PC-9 (cell line): ENCODE results near the gene CDK17. TPM values are rescaled to one million over a fixed set of nuclear protein-coding genes. Genes with fewer than 3 reads are reported as not detected.

Experiments used
- BruUV-seq: library from RNA; stranded (reverse); fragments of 400-500 nt; replicated peaks from 2 replicates; lab custom pipeline; 2021; lab: Mats Ljungman, UMichigan
- CTCF ChIA-PET: fragments of 300-600 bp; sonication (Branson Sonifier 250); formaldehyde crosslinking; loops from one replicate; lab custom pipeline; 2022; ENCODE audit warnings: antibody characterized with exemption; lab: Charles Lee
- POLR2A ChIA-PET: fragments of 300-600 bp; sonication (Branson Sonifier 250); formaldehyde crosslinking; loops from one replicate; lab custom pipeline; 2022; ENCODE audit warnings: antibody characterized with exemption; ENCODE audit not compliant: unreplicated experiment; lab: Charles Lee
- DNase-seq, 2 experiments: peaks; one replicate each; pipeline versions ENCODE4 v3.0.0 to v3.0.0-alpha.2; 2015 to 2022; ENCODE audit warnings: mixed read lengths in 1 of 2
- H2AFZ ChIP-seq: fragments of 200-600 bp; sonication (generic); 2 replicates; pipeline ENCODE4 v1.8.1; 2017; ENCODE audit warnings: antibody characterized with exemption
- H3F3A ChIP-seq: fragments of 200-600 bp; sonication (generic); 2 replicates; pipeline ENCODE4 v1.8.1; 2017; ENCODE audit warnings: antibody characterized with exemption, mild to moderate bottlenecking, low read depth; ENCODE audit not compliant: insufficient read depth
- H3K27ac ChIP-seq: fragments of 200-600 bp; sonication (generic); 2 replicates; pipeline ENCODE4 v1.6.1; 2016; ENCODE audit warnings: mixed run types
- H3K27me3 ChIP-seq: fragments of 200-600 bp; sonication (generic); 2 replicates; pipeline ENCODE4 v1.6.1; 2016; ENCODE audit warnings: low read depth, mixed run types; ENCODE audit not compliant: insufficient read depth
- H3K36me3 ChIP-seq: fragments of 200-600 bp; sonication (generic); 2 replicates; pipeline ENCODE4 v1.6.1; 2016; ENCODE audit warnings: low read depth, mixed run types
- H3K4me1 ChIP-seq: fragments of 200-600 bp; sonication (generic); replicated peaks from 2 replicates; pipeline ENCODE4 v1.6.1; 2016; ENCODE audit warnings: mixed run types; ENCODE audit not compliant: insufficient read depth
- H3K4me2 ChIP-seq: fragments of 200-600 bp; sonication (generic); 2 replicates; pipeline ENCODE4 v1.6.1; 2017; ENCODE audit warnings: mixed run types
- H3K4me3 ChIP-seq: fragments of 200-600 bp; sonication (generic); 2 replicates; pipeline ENCODE4 v1.6.1; 2016; ENCODE audit warnings: mixed run types
- H3K79me2 ChIP-seq: fragments of 200-600 bp; sonication (generic); 2 replicates; pipeline ENCODE4 v1.6.1; 2017; ENCODE audit warnings: low read depth, mixed run types
- H3K9me2 ChIP-seq: fragments of 200-600 bp; sonication (generic); 2 replicates; pipeline ENCODE4 v1.8.1; 2017; ENCODE audit warnings: mild to moderate bottlenecking; ENCODE audit not compliant: insufficient read depth
- H3K9me3 ChIP-seq: fragments of 200-600 bp; sonication (generic); 2 replicates; pipeline ENCODE4 v1.8.1; 2016; ENCODE audit warnings: low read depth; ENCODE audit not compliant: insufficient read depth
- H4K20me1 ChIP-seq: fragments of 200-600 bp; sonication (generic); 2 replicates; pipeline ENCODE4 v1.8.1; 2017; ENCODE audit not compliant: insufficient read depth
- EZH2 ChIP-seq: fragments of 200-600 bp; sonication (generic); IDR thresholded peaks from 2 replicates; pipeline ENCODE4 v1.8.0; 2017; ENCODE audit warnings: antibody characterized with exemption, low read depth
- intact Hi-C: fragments of 100-400 bp; cut with micrococcal nuclease; formaldehyde crosslinking; loops from one replicate; pipeline ENCODE4 v1.10.0; 2022; ENCODE audit not compliant: unreplicated experiment
- total RNA-seq: library from RNA; stranded (reverse); gene quantifications from 2 replicates; pipeline ENCODE4 v1.2.3, GENCODE V29; 2021
- TF ChIP-seq, protein P1 (sequence below): fragments of 200-600 bp; sonication (generic); conservative IDR thresholded peaks from 2 replicates; pipeline ENCODE4 v1.6.1; 2017; ENCODE audit warnings: mixed run types, antibody characterized with exemption, mild to moderate bottlenecking, moderate library complexity

Gene CDK17
- total RNA-seq, 1 experiment from 2014 or later: 29.0 TPM

DNA sequence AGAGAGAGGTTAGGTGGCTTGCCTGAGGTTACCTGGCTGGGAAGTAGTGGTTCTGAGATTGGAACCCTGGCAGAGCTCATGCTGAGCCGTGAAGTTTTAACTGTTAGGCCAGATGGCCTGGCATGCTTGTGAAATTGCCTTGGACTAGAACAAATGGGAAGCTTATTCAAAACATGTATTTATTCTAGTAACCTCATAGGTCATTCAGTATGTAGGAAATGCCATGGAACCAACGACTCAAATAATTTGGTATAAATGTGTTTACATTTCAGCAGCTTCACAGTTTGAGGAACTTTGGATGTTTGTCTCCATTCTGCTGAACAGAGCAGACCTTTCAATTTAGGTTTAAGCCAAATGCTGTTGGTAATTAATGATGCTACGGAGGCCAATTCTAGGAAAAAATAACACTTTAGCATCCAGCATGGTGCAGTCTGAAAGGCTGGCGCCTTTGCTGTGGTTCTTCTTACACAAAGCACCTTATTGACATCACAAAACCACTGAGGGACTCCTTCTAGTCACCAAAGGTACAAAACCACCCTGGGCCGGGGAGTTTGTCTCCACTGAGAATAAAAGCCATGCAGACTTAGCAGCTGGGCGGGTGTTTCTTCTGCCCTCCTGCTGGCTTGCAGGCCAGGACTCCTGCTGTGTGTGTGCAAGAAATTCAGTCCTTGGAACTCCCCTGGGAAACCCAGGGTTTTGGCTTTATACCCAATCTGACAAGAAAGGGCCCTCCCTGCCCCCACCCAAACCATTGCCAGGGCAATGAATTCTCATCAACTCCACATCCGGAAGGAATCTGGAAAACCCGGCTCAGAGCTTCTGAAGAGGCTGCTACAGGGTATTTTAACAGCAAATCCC is 141.9 kb downstream of the CDK17 start:
- Histone ChIP-seq H3F3A (peaks cover 40% of the 10 kb centered on the region), H3K36me3 (peaks cover 17% of the 10 kb centered on the region; the same call in 1 of the 2 replicates), H4K20me1 (peaks cover 67% of the 10 kb centered on the region; the same call in 1 of the 2 replicates), H3K79me2 (peaks cover 56% of the 10 kb centered on the region), H3K9me3 (no peaks in the 10 kb centered on the region), H3K27ac (no peak overlapping the region), H3K4me3 (no peak overlapping the region), H3K9me2 (no peaks in the 10 kb centered on the region), H2AFZ (no peak overlapping the region), H3K4me1 (no peaks in the 10 kb centered on the region), H3K4me2 (no peak overlapping the region), H3K27me3 (no peaks in the 10 kb centered on the region)
- CTCF ChIA-PET: no interaction called here
- POLR2A ChIA-PET: no interaction called here
- intact Hi-C loops: no loop called here
- no peak for TF ChIP-seq EZH2
- TF ChIP-seq, protein P1, sequence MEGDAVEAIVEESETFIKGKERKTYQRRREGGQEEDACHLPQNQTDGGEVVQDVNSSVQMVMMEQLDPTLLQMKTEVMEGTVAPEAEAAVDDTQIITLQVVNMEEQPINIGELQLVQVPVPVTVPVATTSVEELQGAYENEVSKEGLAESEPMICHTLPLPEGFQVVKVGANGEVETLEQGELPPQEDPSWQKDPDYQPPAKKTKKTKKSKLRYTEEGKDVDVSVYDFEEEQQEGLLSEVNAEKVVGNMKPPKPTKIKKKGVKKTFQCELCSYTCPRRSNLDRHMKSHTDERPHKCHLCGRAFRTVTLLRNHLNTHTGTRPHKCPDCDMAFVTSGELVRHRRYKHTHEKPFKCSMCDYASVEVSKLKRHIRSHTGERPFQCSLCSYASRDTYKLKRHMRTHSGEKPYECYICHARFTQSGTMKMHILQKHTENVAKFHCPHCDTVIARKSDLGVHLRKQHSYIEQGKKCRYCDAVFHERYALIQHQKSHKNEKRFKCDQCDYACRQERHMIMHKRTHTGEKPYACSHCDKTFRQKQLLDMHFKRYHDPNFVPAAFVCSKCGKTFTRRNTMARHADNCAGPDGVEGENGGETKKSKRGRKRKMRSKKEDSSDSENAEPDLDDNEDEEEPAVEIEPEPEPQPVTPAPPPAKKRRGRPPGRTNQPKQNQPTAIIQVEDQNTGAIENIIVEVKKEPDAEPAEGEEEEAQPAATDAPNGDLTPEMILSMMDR: no peak
- DNase-seq: no peak
- no TSS peak for BruUV-seq

DNA sequence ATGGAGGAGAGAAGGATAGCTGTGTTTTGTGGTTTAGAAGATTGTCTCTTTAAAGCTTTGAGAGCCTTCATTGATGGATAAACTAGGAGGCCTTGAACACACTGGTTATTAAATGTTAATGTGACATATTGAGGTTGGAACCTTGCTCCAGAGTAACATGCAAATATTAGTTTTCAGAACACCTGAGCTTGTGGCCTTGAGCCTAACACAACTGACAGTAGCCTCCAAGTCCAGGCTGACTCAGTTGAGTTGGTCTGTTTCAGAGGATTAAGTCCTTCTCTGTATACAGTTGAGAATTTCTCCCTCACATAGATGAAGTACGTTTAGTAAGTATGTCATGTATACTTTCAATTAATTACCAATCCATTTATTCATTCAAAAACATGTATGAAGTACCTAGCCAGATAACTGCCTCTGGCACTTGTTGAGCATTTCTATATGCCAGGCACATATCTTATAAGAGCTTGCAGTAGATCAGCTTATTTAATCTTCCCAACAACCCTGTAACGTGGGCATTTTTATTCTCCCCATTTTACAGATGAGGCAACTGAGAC is 142.6 kb downstream of the CDK17 start:
- Histone ChIP-seq H3F3A (peaks cover 34% of the 10 kb centered on the region), H3K27me3 (no peaks in the 10 kb centered on the region), H3K9me2 (no peaks in the 10 kb centered on the region), H3K79me2 (peaks cover 60% of the 10 kb centered on the region), H3K4me1 (no peaks in the 10 kb centered on the region), H3K4me3 (no peak overlapping the region), H3K4me2 (no peak overlapping the region), H3K27ac (no peak overlapping the region), H3K36me3 (peaks cover 14% of the 10 kb centered on the region; the same call in 1 of the 2 replicates), H3K9me3 (no peaks in the 10 kb centered on the region), H2AFZ (no peak overlapping the region), H4K20me1 (peaks cover 70% of the 10 kb centered on the region; the same call in 1 of the 2 replicates)
- no TSS peak for BruUV-seq
- TF ChIP-seq, protein P1: no peak
- no peak for TF ChIP-seq EZH2
- ChIA-PET POLR2A (no interaction called here), CTCF (no interaction called here)
- intact Hi-C loops: no loop called here
- DNase-seq: no peak

DNA sequence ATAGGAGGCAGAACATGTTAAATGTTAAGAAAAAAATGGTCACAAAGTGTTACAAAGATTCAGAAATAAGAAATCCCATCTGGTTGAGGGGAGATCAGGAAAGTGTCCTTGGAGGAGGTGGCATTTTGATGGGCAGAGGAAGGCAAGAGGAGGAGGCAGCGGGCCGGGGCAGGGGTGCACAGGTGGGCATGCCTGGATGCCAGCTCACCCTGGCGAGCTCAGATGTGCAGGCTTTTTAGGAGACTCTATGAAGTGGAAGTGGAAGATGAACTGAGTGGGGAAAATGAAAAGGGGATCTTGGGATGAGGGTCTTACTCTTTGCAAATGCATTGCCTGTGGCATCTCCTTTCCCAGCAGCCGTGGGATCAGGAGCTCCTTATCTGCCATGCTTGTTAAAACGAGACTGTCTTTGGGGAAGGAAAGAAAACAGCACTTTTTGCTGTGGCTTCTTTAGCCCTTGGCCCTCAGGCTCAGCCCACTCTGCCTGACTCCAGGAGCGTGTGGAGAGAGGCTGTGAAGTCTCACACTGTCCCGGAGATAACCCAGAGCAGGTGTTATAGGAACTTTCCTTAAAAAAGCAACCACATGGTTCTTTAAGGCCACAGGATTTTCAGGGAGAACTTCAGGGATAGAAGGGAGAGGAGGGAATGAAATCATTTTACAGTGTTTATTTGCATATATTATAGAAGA is 143.4 kb downstream of the CDK17 start:
- no peaks in the 10 kb centered on the region for H3K4me1 ChIP-seq
- POLR2A ChIA-PET: no interaction called here
- peaks cover 73% of the 10 kb centered on the region for H4K20me1 ChIP-seq
- H3F3A ChIP-seq: peaks cover 26% of the 10 kb centered on the region
- H3K9me2 ChIP-seq: no peaks in the 10 kb centered on the region
- no peak overlapping the region for H3K27ac ChIP-seq
- no peak for TF ChIP-seq EZH2
- TF ChIP-seq, protein P1: no peak
- H3K79me2 ChIP-seq: peaks cover 67% of the 10 kb centered on the region
- no peak overlapping the region for H2AFZ ChIP-seq
- H3K36me3 ChIP-seq: peaks cover 22% of the 10 kb centered on the region
- no peaks in the 10 kb centered on the region for H3K27me3 ChIP-seq
- CTCF ChIA-PET: no interaction called here
- DNase-seq: no peak
- intact Hi-C loops: no loop called here
- H3K4me3 ChIP-seq: no peak overlapping the region
- H3K9me3 ChIP-seq: no peaks in the 10 kb centered on the region
- no peak overlapping the region for H3K4me2 ChIP-seq
- no TSS peak for BruUV-seq
